Coronary artery (tissue), 2 donors: ENCODE measurements around the gene KRT78.

Experiments
- DNase-seq: peaks from one replicate; pipeline ENCODE4 v3.0.0-alpha.2; 2017; ENCODE audit warnings: low spot score
- H3K27ac ChIP-seq, 2 donors: fragments of 200-600 bp; sonication (generic); one replicate each; pipeline ENCODE4 v1.5.1; 2016 to 2019
- H3K4me3 ChIP-seq: fragments of 200-600 bp; sonication (generic); 2 replicates; pipeline ENCODE4 v1.5.1; 2016; ENCODE audit warnings: mild to moderate bottlenecking, moderate library complexity
- TF ChIP-seq, protein P1 (sequence below): fragments of 200-600 bp; sonication (generic); IDR thresholded peaks from one replicate; pipeline ENCODE4 v1.5.1; 2019; ENCODE audit warnings: antibody characterized with exemption

The KRT78 gene

DNA sequence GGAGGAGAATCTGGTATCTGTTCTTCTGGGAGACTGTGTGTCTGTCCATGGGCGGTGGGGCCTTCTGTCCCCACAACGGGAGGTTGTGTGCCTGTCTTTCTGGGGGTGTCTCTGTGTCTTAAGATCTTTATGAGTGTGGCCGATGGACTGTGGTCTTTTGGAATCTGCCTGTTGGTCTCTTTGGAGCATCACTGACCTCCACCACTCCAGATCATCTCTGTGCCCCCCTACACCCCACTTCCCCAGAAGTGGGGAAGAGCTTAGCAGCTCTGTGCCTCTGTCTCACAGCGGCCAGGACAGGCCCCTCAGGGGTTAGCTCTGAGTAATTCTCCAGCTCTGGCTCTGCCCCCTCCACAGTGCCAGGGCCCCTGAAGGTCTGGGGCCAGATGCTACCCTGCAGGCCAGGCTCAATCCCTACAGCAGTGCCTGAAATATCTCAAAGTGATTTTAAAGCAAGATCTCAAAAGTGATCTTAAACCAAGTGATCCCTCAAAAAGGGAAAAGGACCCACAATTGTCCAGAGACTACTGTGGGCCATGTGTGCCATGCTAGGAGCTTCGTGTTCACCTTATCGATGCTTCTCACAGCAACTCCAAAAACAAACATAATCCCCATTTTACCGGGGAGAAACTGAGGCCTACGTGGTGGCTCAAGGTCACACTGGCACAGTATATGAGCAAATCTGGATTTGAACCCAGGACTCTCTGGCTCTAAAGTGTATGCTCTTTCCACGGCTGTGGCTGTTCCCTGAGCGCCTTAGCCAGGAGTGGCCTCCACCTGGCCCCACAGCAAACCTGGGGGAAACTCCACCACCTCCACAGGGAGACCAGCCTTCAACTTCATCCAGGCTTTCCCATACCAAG, 26.0 kb upstream of the KRT78 start:
- H3K4me3 ChIP-seq, result peak overlapping the region; percentile 74
- H3K27ac ChIP-seq, result peak overlapping the region; percentile 61 to 84
- TF ChIP-seq, protein P1, sequence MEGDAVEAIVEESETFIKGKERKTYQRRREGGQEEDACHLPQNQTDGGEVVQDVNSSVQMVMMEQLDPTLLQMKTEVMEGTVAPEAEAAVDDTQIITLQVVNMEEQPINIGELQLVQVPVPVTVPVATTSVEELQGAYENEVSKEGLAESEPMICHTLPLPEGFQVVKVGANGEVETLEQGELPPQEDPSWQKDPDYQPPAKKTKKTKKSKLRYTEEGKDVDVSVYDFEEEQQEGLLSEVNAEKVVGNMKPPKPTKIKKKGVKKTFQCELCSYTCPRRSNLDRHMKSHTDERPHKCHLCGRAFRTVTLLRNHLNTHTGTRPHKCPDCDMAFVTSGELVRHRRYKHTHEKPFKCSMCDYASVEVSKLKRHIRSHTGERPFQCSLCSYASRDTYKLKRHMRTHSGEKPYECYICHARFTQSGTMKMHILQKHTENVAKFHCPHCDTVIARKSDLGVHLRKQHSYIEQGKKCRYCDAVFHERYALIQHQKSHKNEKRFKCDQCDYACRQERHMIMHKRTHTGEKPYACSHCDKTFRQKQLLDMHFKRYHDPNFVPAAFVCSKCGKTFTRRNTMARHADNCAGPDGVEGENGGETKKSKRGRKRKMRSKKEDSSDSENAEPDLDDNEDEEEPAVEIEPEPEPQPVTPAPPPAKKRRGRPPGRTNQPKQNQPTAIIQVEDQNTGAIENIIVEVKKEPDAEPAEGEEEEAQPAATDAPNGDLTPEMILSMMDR, result no peak
- no peak for DNase-seq

- peak overlapping the region; percentile 74 for H3K4me3 ChIP-seq
- H3K27ac ChIP-seq, result peak overlapping the region; percentile 61 to 84
- TF ChIP-seq, protein P1, result no peak
- peak; percentile 91 for DNase-seq
These were observed 25.2 kb upstream of the KRT78 start for GRCh38 chr12:52873832-52874572.

GRCh38 chr12:52873513-52873831, 24.7 kb upstream of the KRT78 start:
- no peak for DNase-seq
- peak overlapping the region; percentile 61 to 84 for H3K27ac ChIP-seq
- TF ChIP-seq, protein P1, result no peak
- peak overlapping the region; percentile 74 for H3K4me3 ChIP-seq

GRCh38 chr12:52872644-52873389, 24.0 kb upstream of the KRT78 start:
- Histone ChIP-seq H3K4me3 (no peak overlapping the region), H3K27ac (peak overlapping the region in 1 of 2 donors; percentile 84)
- DNase-seq, result no peak
- TF ChIP-seq, protein P1, result no peak

DNA sequence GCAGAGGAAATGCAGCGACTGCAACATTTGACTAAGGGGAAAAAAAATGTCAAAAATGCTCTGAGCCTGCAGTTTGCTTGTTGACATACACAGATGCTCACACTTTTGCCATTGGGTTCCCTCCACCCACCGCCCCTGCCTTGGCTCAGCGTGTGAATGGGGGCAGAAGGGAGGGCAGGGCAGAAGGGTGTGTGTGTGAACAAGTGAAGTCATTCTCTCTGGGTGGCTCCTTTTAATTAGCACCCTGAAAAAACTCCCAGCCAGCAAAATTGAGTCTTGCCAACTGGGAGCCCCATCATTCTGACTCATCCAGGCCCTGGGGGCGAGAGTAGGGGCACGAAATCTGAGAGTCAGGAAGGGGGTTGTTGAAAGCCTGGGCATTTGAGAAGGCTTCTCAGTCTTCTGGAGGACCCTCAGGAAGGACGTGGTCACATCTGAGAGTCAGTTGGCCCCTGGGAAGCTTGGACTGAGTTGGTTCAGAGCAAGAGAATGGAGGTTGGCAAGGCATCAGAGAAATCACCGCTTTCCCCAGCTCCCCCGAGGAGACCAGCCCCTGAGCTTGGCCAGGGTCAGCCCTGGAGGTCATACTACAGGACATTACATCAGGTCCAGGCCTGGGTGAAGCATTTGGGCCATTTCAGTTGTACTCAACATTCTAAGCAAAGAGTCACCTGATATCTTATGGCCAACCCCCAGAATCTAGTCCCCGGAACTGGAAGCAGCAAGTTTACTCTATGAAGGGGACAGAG, 22.7 kb upstream of the KRT78 start:
- Histone ChIP-seq H3K4me3 (no peak overlapping the region), H3K27ac (peak overlapping the region; percentile 48 to 84)
- DNase-seq, result no peak
- TF ChIP-seq, protein P1, result no peak
